ENCODE data around the gene IZUMO4.

The IZUMO4 gene

DNA sequence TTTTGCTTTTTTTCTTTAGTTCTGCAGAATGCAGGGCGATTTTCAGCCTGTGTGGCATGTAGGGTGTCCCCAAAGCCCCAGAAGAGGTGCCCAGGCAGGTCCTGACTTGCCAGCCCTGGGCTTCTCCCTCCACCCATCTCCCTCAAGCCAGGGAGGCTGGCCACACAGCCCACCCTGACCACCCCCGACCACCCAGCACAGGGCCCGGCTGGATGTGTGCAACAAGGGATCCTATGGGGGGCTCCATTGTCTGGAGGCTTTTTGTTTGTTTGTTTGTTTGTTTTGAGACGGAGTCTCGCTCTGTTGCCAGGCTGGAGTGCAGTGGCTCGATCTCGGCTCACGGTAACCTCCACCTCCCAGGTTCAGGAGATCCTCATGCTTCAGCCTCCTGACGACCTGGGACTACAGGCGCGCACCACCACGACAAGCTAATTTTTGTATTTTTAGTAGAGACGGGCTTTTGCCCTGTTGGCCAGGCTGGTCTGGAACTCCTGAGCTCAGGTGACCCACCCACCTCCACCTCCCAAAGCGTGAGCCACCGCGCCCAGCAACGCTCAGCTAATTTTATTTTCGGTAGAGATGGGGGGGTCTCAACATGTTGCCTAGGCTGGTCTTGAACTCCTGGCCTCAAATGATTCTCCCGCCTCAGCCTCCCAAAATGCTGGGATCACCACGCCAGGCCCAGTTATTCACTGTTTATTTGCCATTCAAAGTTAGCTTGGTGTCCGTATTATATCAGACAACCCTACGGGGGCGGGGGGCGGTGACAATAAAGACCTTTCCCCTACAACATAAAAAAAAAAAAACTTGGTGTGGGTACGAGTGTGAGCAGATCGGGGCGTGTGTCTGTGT is 37.9 kb upstream of the IZUMO4 start:
- DNase-seq, result no peak

DNA sequence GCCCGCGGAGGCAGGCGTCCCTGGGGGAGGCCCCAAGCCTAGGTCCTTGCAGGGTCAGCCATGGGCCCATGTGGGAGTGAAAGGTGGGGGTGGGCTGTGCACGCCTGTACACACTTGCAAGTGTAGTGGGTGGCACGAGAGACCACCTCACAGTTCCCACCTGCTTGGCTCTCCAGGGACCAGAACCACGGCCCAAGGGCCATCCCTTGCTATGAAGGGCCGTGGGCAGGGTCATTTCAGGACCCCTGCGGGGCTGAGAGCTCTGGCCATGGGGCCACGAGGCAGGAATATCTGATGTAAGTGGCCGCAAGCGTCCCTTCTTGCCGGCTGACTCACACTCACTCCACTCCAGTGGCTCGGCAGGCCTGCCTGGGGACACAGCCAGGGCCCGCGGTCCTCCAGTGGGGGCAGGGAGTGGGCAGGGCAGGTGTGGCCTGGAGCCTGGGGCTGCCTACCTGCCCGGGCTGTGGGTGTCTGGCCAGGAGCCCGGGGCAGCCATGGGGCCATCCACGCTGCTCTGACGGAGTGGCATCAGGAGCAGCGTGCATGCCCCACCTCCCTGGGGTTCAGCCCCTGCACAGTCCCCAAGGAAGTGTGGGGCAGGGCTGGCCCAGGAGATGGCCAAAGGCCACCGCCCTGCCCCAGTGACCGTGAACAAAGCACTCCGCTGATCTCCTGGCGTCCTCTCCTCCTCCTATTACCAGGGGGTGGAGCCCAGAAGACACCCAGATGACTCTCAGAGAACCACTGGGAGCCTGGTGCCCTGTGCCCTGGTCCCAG is 37.1 kb upstream of the IZUMO4 start:
- DNase-seq, result peak in 37 of 58 donors; percentile 4 to 81 (median 50)

DNA sequence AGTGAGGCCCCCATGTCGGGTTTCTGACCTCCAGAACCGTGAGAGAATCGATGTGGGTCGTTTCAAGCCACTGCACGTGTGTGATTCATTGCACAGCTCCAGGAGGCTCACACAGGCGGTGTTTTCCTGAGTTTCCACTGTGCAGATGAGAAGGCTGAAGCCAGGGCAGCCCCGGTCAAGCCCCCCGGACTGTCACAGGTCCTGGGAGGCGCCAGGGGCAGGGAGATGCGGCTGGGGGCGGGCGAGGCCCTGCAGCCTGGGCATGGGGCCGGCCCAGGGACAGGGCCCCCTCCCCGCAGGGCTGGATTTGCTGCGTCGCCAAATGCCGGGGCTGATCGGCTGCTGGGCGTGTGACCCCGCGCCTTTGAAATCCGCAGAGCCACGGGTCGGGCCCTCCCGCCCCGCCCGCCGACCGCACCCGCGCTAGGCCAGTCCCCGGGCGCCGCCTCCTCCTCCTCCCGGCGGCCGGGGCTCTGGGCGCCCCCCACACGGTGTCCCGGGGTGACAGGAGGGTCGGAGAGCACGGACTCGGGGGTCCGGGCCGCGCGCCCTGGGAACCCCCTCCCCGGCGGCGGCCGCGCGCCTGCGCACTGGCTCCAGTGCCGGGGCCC is 35.7 kb upstream of the IZUMO4 start:
- DNase-seq, result peak in 43 of 58 donors; percentile 19 to 91 (median 77)

DNA sequence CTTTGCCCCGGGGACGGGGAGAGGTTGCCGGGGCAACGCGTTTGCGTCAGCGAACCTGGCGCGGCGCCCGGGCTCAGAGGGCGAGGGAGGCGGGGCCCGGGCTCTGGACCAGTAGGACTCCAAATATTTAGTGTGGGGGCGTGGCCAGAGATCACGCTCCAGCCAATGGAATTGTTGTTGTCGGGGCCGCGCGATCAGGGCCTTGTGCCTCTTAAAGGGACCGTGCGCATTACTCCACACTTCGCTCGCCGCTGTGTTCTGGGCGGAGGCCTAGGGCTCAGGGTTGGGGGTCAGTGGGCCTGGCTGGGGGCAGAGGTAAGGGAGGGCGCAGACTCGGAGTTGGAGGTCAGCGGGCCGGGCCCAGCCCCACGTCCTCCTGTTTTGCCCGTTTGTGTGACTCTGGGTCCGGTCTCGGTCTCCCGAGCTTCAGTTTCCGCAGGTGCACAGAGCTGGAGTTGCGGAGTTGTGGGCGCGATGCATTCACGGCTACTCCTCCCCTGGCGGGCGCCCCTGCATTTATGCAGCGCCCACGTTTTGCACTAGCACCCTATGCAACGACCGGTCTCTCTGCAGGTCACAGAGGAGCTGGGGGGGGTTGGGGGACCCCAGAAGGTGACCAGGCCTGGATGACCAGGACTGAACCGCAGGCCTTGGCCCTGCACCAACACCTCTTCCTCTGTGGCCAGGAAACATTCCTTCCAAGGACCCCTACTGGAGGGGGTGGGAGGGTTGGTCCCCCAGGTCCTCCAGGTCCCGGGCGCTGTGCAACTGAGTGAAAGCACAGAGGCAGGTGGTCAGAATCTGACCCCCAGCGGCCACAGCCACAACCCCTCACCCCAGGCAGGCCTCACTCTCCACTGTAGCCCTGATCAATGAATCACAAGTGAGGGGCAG is 35.0 kb upstream of the IZUMO4 start:
- DNase-seq, result peak; percentile 78 to 100 (median 98)

DNA sequence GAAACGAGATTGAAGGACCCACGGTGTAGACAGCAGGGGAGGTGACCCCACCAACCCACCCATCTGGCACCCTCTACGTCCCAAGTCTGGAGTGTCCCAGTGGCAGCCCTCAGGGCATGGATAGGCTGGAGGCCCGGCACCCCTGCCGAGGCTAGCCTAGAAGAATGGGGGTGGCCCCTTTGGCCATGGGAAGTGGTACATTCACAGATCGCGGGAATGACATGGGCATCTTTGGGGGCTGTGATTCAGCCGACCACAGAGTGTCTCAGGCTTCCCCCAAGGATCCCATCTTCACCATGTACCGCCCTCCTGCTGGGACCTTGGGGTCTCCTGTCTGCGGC is 34.4 kb upstream of the IZUMO4 start:
- no peak for DNase-seq

DNA sequence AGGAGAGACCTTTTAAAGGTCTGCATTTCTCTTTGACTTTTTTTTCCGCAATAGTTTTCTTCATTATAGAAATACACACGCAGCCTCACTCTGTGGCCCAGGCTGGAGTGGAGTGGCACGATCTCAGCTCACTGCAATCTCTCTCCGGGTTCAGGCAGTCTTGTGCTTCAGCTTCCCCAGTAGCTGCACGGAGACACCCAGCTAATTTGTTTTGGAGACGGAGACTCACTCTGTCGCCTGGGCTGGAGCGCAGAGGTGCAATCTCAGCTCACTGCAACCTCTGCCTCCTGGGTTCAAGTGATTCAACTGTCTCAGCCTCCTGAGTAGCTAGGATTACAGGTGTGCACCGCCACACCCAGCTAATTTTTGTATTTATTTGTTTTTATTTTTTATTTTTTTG is 33.9 kb upstream of the IZUMO4 start:
- DNase-seq, result no peak

DNA sequence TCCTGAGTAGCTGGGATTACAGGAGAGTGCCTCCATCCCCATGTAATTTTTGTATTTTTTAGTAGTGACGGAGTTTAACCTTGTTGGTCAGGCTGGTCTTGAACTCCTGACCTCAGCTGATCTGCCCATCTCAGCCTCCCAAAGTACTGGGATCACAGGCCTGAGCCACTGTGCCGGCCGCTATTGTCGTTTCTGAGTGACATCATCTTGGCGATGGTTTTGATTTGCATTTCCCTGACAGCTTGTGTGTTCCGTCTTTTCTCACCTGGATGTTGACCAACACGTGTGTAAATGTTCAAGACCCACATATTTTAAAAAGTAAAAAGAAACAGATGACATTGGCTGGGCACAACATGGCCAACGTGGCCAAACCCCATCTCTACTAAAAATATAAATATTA is 32.9 kb upstream of the IZUMO4 start:
- no peak for DNase-seq

DNA sequence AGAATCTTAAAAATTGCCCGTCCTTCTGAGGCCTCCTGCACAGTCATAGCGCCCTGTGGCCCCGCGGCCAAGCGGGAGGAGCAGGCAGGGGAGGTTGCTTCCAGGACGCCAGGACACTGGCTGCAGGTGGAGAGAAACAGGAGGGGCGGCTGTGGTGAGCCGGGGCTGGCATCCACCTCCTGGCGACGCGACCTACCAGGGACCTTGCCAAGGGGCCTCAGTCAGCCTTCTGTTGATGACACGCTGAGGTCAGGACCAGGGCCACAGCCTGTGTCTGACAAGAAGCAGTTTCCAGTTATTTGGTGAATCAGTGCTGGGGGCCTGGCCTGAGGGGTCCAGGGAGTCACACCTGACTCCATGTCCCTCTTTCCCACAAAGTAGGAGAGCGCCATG is 32.3 kb upstream of the IZUMO4 start:
- no peak for DNase-seq

DNA sequence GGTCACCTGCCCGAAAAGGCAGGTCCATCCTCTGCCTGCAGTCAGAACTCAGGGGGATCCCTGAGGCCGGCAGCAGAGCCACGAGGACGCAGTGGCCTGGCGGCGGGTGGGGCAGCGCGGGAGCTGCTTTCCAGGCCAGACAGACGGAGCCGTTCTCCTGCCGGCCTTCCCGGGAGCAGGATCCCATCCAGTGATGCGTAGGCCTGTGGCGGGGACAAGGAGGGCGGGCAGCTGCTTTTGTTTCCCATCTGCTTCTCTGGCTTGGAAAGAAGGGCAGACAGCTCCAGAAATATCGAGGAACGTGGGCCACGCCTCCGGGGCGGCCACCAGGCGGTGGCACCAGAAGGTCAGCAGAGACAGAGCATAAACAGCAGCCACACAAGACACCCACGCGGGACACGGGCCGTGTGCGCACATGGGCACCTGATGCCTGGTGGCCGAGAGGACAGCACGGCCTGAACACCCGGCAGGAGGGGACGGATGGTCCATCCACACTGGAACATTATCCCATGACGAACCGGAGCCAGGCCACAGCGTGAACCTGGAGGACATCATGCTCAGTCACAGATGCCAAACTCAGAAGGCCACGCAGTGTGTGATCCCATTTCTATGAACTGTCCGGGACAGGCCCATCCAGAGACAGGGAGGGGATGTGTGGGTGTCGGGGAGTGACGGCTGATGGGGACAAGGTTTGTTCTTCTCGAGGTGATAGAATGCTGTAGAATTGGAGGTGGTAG is 31.8 kb upstream of the IZUMO4 start:
- peak in 37 of 58 donors; percentile 16 to 76 (median 39) for DNase-seq

DNA sequence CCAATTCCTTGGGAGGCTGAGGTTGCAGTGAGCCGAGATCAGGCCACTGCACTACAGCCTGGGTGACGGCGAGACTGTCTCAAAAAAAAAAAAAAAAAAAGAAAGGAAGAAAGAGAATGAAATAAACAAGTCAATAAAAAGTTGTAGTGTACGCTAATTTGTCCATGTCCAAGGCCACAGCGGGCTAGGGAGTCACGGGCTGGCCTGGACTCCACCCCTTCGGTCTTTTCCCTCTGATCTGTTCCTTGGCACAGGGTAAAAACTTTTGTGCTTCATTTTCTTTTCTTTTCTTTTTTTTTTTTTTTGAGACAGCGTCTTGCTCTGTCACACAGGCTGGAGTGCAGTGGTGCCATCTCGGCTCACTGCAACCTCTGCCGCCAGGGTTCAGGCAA is 26.3 kb upstream of the IZUMO4 start:
- DNase-seq, result no peak

DNA sequence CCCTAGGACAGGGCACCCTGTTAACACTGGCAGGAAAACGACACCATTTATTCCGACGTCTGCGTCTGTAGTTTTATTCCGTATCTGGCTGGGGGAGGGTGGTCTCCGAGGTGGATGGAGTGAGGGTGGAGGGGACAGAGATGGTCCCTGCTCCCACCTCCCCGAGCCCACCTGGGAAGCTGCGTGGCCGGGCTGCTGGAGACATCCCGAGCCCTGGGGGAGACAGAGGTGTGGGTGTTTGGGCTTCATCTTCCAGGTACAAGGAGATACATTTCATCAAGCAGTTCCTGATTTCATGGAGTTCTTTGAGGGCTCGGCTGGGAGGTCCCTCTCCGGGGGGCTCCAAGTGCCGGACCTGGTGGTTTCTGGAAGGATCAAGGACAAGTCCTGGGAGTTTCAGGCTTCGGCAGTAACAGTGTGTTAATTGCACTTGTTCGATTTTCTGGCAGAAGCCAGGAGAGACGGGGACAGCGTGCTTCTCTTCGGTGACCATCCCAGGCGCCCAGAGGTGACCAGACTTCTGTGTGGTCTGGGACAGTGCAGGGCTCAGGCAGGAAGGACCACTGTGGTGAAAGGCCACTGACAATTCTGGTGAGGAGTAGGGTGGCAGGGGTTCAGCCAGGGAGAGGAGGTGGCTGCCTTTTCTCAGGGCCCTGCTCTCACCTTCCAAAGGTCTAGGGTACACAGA is 25.6 kb upstream of the IZUMO4 start:
- DNase-seq, result no peak

DNA sequence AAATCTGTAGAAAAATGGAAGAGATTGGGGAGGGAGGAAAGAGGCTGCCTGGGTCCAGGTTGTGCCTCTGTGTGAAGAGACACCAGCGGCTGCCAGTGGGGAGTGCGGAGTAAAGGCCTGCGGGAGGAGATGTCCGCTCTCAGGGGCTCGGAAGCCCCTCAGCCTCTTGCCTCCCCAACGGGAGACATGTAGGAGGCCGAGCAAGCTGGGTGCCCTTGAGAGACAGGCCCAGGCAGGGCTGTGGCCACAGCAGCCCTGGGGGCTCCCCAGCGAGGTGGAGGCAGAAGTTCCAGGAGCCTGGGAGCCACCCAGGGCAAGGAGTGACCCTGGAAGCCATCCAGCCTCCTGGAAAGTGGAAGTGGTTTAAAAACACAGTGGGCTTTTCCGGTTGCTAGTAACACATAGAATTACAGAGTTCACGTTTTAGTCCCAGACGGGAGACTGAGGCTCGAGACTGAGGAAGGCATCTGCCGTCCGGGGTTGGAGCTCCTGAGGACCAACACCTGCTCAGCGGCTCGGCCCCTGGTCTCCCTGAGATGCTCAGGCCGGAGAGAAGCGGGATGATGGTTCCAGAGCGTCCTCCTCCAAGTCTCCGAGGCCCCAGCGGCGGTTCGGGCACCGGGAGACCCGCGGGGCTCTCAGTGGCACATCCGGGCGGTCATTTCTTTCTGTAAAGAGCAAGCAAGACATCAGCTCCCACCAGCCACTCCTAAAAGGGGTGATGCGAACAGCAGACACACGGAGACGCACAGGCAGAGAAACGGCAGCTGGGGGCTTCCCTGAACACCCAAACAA is 23.8 kb upstream of the IZUMO4 start:
- DNase-seq, result no peak

DNA sequence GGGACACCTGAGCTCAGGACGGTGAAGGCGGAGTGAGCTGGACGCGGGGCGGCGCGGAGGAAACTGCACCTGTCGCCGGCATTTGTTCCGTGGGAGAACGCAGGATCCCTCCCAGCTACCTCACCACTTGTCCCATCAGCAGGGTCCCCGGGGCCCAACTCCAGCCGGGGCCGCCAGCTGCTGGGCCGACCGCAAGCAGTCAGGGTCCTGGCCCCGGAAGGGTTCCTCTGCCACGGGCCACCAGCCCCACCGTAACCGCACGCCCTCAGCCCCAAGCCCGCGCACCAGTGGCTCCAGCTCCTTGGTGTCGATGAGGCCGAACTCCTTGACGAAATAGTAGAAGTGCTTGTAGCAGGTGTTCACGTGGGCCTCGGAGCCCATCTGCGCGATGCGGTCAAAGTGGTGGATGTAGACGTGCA is 20.2 kb upstream of the IZUMO4 start:
- DNase-seq, result no peak

DNA sequence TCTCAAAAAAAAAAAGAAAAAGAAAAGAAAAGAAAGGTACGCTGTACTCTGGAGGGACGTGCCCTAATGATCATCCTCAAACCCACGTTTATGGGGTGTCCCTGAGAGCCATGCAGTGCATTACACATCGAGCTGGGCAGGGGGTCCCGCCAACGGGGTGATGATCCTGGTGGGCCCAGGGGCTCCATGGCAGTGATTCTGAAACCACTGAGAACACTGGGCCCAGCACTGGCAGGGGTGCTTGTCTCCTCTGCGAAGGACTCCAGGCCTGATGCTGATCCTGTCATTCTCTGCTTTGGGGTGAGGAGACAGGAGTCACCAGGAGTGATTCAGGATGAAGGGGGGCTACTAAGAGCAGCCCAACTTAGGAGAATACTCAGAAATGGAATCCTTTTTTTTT is 19.3 kb upstream of the IZUMO4 start:
- no peak for DNase-seq

DNA sequence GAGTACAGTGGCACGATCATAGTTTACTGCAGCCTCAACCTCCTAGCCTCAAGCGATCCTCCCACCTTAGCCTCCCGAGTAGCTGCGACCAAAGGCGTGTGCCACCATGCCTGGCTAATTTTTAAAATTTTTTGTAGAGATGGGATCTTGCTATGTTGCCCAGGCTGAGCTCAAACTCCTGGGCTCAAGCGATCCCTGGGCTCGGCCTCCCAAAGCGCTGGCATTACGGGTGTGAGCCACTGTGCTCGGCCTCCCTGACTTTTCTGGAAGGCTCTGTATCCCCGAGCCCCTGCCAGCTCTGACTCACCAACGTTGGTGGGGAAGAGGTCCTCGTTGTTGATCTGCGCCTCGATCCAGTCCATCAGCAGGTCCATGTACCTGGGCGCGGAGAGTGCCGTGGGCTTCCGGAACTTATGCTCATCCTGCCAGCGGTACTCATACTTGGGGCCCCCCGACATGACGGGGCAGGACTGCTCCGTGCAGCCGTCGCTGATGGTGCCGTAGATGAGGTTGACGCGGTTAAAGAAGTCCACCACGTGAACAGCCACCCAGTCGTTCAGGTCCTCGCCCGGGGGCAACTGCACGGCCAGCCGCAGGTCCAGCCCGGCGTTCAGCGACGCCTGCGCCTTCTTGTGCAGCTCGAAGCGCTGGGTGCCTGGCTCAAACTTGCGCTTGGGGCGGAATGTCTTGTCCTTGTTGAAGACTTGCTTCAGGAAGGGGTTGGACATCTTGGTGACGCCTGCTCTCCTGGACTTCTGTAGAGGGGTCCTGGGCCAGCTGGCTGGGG is 18.7 kb upstream of the IZUMO4 start:
- DNase-seq, result no peak

DNA sequence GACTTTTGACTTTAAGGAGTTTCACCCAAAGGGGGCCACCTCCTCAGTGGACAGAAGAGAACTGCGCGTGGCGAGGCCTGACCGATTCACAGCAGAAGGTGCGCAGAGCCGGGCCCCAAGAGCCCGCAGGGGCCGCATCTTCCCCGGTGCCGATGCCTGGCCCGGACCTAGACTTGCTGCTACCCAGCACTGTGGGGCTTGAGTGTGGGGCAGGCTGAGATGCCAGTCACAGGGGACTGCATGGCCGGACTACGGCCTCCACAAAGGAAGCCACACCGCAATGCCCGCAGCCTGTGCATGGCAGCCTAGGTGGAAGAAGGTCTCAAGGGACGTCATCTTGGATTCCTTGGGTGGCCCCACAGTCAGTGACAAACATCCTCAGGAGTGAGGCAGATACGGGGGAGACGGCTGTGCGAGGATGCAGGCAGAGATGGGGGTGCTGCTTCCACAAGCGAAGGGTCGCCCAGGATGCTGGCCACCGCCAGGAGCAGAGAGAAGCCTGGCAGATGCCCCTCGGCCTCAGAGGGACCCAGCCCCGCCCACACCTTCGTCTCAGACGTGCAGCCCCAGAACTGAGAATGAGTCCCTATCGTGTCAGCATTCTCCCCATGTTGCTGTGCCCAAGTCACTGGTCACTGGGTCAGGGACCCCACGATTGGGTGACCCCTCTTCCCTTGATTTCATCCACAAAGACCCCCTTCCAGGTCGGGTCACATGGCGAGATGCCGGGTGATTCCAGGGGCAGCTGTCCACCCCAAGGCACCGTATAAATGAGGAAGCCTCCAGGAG is 17.4 kb upstream of the IZUMO4 start:
- no peak for DNase-seq

DNA sequence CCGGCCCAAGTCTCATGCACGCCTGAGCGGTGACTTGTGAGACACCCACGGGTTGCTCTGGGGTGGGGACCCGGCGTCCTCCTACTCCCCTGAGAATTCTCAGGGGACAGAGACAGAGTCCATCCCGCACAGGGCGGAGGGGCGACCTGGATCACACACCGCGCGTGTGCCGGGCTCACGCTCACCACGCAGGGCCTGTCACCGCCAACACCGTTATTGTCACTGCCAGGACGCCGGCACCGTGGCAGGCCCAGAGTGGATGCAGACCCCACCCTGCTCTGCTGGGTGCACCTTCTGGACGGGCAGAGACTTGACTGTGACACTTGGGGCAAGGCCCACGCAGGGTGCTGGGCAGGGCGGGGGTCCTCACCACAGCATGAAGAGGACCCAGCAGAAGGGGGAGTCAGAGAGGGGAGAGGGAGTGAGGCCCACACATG is 16.8 kb upstream of the IZUMO4 start:
- no peak for DNase-seq

Data from anterior cingulate cortex (tissue), 58 donors.